ENCODE data around the gene GPR50.

Gene GPR50

GRCh38 chrX:151180400-151180799 is 4.0 kb downstream of the GPR50 start:
- no peak overlapping the region for H3K4me3 ChIP-seq (replicated peaks; ENCODE audit: low read depth, low read length)
- no peak for TF ChIP-seq CTCF (IDR thresholded peaks at IDR 0.05; ENCODE audit: low read length, missing control alignments)
- DNase-seq (ENCODE audit: low read depth): no peak

GRCh38 chrX:151181088-151181487 is 4.7 kb downstream of the GPR50 start:
- H3K4me3 ChIP-seq (replicated peaks; ENCODE audit: low read depth, low read length): no peak overlapping the region
- TF ChIP-seq CTCF (IDR thresholded peaks at IDR 0.05; ENCODE audit: low read length, missing control alignments): no peak
- no peak for DNase-seq (ENCODE audit: low read depth)

GRCh38 chrX:151183233-151183753 is 6.9 kb downstream of the GPR50 start:
- no peak overlapping the region for H3K4me3 ChIP-seq (replicated peaks; ENCODE audit: low read depth, low read length)
- no peak for TF ChIP-seq CTCF (IDR thresholded peaks at IDR 0.05; ENCODE audit: low read length, missing control alignments)
- DNase-seq (ENCODE audit: low read depth): no peak

- no peak for TF ChIP-seq CTCF (IDR thresholded peaks at IDR 0.05; ENCODE audit: low read length, missing control alignments)
- no peak overlapping the region for H3K4me3 ChIP-seq (replicated peaks; ENCODE audit: low read depth, low read length)
Observed at GRCh38 chrX:151183912-151184565, 7.7 kb downstream of the GPR50 start.

GRCh38 chrX:151184705-151185104 is 8.3 kb downstream of the GPR50 start:
- no peak for DNase-seq (ENCODE audit: low read depth)
- no peak for TF ChIP-seq CTCF (IDR thresholded peaks at IDR 0.05; ENCODE audit: low read length, missing control alignments)
- H3K4me3 ChIP-seq (replicated peaks; ENCODE audit: low read depth, low read length): no peak overlapping the region

More at GRCh38 chrX:151183912-151184565, 7.7 kb downstream of the GPR50 start:
- DNase-seq (ENCODE audit: low read depth): no peak

GRCh38 chrX:151206871-151207270 is 30.5 kb downstream of the GPR50 start:
- no peak for TF ChIP-seq CTCF (IDR thresholded peaks at IDR 0.05; ENCODE audit: low read length, missing control alignments)
- DNase-seq (ENCODE audit: low read depth): no peak
- H3K4me3 ChIP-seq (replicated peaks; ENCODE audit: low read depth, low read length): no peak overlapping the region

- H3K4me3 ChIP-seq (replicated peaks; ENCODE audit: low read depth, low read length): no peak overlapping the region
- no peak for DNase-seq (ENCODE audit: low read depth)
- TF ChIP-seq CTCF (IDR thresholded peaks at IDR 0.05; ENCODE audit: low read length, missing control alignments): no peak
Observed at GRCh38 chrX:151225843-151226242, 49.5 kb downstream of the GPR50 start.
